ENCODE data around the gene TUBA4A.

Gene TUBA4A

DNA sequence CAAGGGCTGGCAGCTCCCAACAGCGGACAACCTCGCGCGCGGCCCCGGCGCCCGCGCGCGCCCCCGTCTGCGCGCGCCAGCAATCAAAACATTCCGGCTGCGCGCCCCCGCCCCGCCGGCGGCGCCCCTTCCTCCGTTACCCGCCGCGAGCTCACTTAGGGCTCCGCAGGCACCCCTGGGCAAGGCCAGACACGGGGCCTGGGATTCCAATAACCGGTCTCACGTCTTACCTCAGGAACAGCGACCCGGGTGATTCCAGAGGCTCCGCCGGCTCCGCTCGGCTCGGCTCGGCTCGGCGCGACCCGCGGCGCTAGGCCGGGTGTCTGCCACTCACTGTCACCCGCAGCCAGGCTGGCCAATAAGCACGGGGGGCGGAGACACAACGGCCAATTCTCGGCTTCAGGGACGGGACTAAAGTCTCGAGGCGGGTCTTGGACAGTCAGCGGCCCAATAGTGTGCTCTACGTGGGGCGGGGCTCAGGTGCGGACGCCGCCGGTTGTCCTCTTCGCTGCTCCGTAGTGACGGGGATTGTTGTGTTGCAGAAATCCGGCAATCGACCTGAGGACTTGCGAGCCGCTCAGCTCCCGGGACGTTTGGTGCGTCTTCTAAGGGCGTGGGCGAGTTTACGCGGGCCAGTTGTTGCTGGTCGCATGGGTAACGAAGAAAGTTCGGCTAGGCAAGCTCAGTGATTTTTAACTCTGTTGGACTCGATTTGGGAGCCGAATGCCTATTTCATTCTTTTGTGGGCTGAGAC is 24.2 kb downstream of the TUBA4A start, which contains the start of the genes ANKZF1 and ATG9A:
Gene ANKZF1 (plus strand): TSS at position 502 of the 754 bp plus-strand sequence. CDS start 452 bp downstream, outside the sequence.
Gene ATG9A (minus strand): TSS at position 332 of the 754 bp plus-strand sequence. CDS start 1,612 bp downstream, outside the sequence.
- DNase-seq, result peak; percentile 97

DNA sequence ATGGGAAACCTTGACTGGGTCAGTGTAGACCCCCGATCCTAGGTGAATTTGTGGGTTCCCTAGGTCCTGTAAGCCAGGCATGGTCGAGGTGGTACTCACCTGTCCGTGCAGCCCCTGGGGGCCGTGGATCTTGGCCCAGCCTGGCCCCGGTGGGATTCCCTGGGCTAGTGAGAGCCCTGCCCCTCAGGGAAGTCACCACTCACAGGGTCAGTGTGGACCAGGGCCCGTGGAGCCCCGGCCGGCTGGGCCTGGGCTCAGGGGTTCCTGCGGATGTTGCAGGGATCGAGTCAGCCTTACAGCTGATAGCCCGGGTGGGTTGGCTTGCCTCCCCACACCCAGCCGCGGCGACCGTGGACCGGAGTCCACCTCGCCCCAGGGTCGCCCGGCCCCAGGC is 24.8 kb downstream of the TUBA4A start:
- DNase-seq, result no peak

DNA sequence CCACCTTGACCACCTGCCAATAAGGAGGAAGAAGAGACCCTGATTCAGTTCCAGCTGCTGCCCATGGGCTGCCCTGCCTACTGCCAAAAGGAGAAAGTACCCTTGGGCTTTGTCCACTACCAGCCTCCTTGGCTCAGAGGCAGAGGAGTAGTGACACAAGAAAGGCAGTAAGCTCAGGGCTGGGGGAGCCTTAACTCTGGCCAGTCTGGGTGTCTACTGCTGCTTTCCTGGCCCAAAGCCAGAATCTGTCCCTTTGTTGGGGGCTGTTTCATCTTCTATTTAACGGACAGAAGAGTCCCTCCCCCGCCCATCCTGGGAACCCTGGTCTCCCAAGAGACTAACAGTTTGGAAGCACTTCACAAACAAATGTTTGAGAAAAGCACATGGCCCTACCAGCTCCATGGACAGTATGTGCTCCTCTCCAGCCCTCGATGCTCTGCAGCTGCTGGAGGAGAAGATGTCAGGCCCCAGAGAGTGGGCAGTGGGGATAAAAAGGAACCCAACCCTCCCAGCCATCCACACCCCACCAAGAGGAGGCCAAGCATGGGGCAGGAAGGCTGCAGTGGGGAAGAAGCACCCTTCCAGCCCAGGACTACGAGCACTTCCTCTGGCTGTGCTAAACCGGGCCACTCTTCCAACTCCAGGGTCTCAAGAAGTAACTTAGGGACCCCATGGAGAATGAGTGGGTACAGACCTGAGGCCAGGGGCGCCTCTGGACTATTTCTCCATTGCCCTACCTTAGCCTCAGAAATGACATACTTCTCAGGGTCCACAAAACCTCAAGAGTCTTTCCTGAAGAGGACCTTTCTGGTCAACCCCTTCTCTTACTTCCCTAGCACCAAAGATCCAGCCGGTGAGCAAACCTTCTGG is 25.4 kb downstream of the TUBA4A start:
- no peak for DNase-seq

DNA sequence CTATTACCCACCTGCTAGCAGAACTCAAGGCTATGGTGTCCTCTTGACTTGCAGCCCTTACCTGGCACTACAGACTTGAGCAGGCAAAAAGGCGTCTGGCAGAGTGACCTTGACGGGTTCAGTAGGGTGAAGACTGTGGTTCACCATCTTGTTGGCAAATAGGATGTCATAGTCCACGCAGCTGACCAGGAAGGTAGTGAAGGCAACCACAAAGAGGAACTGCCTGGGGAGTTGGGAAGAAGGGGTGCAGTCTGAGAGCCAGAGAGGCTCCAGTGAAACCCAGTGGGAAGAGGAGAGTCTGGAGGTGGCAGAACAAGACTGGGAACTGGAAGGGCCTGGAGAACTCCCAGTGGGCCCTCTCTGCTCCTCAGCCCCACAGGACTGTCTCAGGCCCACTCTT is 28.4 kb downstream of the TUBA4A start:
- DNase-seq, result no peak

- DNase-seq, result no peak
Measured at GRCh38 chr2:219223831-219224610, 29.7 kb downstream of the TUBA4A start.

DNA sequence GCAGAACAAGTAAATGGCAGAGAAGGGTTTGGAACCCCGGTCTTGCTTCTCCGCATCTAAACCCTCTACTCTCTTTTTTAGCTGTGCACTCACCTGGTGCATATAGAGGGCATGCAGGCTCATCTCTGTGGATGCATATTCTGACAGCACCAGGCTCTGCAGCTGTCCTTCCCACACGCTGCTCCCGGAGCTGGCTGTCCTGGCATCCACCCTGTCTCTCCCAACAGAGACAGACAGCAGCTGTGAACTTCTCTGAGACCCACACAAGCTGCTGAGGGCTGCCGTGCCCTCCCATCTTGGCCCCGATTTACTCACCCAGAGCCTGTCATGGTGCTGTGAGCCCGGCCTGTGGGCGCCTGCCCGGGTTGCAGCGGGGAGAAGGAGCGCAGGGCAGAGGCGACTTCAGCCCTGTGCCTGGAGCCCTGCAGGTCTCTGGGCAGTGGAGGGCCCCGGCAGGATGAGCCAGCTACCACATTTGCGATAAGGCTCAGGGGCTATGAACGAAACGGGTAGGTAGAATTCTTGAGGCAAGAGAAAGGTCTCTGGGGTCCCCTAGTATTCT is 31.7 kb downstream of the TUBA4A start:
- DNase-seq, result no peak

- DNase-seq, result no peak
Measured at GRCh38 chr2:219220652-219221402, 32.9 kb downstream of the TUBA4A start.

DNA sequence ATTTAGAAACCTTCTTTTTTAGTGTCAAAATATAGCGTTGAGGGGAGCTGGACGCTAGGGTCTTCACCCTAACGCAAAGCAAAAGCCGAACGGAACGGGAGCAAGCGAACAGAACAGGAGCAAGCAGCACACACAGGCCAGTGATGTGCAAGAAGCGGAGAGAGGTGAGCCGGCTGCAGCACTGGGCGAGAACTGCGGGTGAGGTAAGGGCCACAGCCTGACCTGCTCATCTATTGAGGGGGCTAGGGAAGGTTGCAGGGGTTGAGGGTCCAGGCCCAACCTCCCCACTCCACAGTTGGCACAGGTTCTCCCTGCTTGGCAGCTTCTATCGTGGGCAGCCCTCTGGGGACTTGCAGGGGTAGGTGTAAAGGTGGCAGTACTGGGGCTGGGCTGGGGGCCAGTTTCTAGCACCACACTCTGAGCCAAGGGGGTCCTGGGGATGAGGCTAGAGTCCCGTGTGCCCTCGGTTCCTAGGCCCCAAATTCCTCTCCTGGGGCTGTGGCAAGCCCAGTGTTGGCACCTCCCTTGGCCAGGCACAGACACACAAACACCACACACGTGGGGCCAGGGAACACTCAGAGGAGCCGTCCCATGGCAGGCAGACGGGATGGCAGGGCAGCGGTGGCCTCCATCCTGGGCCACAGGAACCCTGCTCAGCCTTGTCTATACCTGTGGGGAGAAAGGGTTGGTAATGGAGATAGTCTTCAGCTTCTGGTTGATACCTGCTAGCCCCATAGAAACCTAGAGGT is 33.8 kb downstream of the TUBA4A start:
- no peak for DNase-seq

GRCh38 chr2:219218732-219219701 is 34.7 kb downstream of the TUBA4A start, which contains the start of gene ABCB6:
TSS of gene ABCB6 (minus strand) at chr2:219218958. CDS start at chr2:219218673, 285 bp downstream.
- peak; percentile 94 to 95 for DNase-seq

DNA sequence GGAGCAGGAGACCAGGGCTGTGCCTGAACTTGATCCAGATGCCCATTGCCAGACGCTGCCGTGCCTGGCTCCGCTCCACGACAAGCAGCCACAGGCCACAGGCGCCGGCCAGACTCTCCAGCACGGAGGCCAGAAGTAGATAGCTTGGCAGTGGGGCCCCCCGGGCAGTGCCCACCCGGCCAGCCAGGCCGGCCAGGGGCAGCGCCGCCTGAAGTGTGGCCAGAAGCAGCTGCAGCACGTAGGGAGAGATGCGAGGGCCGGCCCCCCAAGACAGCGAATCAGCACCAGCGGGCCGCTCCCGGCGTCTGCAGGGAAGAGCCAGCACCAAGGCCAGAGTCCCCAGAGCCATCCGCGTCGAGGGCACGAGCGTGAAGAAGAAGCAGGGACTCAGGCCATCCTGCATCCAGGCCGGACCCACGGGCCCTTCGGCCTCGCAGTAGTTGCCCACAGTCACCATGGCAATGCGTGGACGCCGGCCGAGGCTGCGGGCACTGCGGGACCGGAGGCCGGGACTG is 35.4 kb downstream of the TUBA4A start:
- peak in 1 of 2 experiments; percentile 58 for DNase-seq

- no peak for DNase-seq
Measured at GRCh38 chr2:219216535-219216915, 37.2 kb downstream of the TUBA4A start.

GRCh38 chr2:219215871-219216534 is 37.7 kb downstream of the TUBA4A start:
- DNase-seq, result no peak

DNA sequence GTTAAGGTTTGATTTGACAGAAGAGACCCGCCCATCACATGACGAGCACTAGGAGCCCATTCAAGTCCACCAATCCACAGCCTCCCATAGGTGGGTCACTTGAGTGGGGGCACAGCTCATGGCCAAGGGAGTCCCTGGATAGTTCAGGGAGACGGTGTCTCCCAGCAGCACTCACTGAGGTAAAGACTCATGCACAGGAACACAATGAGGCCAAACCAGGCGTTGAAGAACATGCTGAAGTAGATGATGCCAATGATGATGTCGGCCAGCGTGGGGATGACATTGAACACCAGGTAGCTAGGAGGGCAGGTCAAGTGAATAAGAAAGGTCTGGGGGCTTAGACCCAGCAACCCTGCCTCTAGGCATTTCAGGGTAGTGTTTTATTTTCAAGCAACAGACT is 38.9 kb downstream of the TUBA4A start:
- no peak for DNase-seq

DNA sequence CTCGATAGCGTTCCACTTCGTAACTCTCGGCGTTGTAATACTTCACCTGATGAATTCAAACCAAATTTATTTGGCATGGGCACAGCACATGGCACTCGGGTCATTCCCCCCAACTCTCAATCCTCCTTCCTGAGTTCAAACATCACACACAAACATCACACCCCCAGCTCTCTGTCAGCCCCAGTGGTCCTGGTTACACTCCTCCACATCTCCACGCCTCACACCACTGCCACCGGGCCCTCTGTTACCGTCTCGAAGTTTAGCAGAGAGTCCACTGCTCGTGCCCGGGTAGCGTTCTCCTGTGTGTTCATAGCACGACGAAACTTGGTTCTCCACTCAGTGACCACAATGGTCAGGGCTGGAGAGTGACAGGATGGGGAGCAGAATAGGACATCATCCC is 39.6 kb downstream of the TUBA4A start:
- no peak for DNase-seq

GRCh38 chr2:219213486-219214071 is 40.1 kb downstream of the TUBA4A start:
- DNase-seq, result no peak

GRCh38 chr2:219213026-219213415 is 40.7 kb downstream of the TUBA4A start:
- no peak for DNase-seq

DNA sequence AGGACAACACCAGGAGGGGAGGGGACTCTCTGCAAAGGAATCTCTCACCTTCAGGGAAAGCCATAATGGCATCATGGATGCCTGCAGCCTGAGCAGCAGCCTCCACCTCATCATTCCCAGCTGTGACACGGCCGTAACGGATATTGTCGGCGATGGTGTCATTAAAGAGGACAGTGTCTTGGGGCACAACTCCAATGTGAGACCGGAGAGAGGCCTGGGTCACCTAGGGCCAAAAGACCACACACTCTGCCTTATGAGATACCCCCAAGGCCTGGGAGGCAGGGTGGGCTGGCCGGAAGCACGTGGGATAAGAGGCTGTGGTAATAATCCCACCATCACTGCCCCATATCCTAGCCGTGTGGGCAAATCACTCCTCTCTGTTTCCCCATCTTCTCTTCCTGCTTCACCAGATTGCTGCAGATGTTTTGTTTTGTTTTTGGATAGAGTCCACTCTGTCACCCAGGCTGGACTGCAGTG is 42.8 kb downstream of the TUBA4A start:
- DNase-seq, result no peak

DNA sequence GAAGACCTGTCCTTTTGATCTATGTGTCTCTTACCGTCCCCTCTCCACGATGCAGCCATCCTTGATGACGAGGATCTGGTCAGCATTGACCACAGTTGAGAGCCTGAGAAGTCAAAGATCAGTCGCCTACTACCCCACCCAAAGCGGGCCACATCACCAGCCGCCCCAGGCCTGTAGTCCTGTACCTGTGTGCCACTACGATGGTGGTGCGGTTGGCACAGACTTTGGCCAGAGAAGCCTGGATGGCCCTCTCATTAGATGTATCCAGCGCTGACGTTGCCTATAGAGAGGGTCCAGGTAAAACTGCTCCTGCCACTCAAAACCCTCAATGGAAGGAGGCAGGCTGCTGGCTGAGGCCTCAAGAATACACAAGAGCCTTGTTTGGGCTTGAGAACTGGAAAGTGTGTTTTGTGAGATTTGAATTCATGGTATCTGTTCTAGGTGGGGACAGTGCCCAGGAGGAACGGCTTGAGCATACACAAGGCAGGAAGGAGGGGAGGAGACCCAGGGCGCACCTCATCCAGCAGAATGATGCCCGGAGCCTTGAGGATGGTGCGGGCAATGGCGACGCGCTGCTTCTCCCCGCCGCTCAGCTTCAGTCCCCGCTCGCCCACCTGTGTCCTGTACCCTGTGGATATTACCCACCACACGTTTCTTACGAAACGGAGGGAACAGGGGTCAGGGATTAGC is 43.4 kb downstream of the TUBA4A start:
- no peak for DNase-seq
